ENCODE data around the gene ASB12.

DNA sequence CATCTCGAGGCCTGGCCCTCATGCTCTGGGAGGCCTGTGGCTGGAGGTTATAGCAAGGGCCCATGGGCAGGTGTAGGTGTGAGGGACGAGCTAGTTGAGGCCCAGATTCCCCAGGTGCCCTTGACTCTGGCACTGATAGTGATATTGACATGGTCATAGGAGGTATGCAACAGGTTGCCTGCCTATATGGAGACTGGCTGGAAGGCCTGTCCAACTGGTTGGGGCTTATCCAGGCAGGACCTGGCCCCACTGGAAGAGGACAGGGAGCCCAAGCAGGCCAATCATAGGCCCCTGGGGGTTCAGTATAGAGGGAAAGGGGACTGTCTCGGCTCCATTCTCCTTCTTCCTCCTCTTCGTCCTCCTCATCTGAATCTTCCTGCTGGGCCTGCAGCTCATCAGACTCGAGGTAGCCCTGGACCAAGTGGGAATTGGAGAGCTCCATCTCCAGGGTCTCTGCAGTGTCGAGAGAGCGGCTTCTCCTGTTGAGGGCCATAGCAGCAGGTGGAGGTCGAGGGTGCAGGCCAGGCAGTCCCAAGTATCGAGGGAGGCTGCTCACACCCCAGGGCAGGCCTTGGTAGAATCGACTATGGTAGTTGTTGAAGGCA, 40.2 kb downstream of the ASB12 start:
- TF ChIP-seq POLR2AphosphoS5 (IDR thresholded peaks at IDR 0.05; ENCODE audit: insufficient read depth, low read depth, low read length) (no peak), EZH2 (IDR thresholded peaks at IDR 0.05; ENCODE audit: borderline replicate concordance, low read depth, low read length, severe bottlenecking) (no peak), POLR2A (IDR thresholded peaks at IDR 0.05; ENCODE audit: low read depth, low read length) (no peak), MYC (IDR thresholded peaks at IDR 0.05; ENCODE audit: low read depth, low read length) (no peak), JUN (IDR thresholded peaks at IDR 0.05; ENCODE audit: borderline replicate concordance, insufficient read depth, insufficient read length, low read depth) (no peak), GATA2 (IDR thresholded peaks at IDR 0.05; ENCODE audit: insufficient read depth, insufficient read length, low read depth, low read length) (no peak), FOS (IDR thresholded peaks at IDR 0.05; ENCODE audit: borderline replicate concordance, insufficient read depth, low read length) (no peak)
- TF ChIP-seq, protein P1, sequence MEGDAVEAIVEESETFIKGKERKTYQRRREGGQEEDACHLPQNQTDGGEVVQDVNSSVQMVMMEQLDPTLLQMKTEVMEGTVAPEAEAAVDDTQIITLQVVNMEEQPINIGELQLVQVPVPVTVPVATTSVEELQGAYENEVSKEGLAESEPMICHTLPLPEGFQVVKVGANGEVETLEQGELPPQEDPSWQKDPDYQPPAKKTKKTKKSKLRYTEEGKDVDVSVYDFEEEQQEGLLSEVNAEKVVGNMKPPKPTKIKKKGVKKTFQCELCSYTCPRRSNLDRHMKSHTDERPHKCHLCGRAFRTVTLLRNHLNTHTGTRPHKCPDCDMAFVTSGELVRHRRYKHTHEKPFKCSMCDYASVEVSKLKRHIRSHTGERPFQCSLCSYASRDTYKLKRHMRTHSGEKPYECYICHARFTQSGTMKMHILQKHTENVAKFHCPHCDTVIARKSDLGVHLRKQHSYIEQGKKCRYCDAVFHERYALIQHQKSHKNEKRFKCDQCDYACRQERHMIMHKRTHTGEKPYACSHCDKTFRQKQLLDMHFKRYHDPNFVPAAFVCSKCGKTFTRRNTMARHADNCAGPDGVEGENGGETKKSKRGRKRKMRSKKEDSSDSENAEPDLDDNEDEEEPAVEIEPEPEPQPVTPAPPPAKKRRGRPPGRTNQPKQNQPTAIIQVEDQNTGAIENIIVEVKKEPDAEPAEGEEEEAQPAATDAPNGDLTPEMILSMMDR (IDR thresholded peaks at IDR 0.05; ENCODE audit: extremely low read depth in 1 of 2, insufficient read depth in 1 of 2, low read depth in 1 of 2, low read length in 2 of 2): no peak
- TF ChIP-seq, protein P2, sequence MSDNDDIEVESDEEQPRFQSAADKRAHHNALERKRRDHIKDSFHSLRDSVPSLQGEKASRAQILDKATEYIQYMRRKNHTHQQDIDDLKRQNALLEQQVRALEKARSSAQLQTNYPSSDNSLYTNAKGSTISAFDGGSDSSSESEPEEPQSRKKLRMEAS (IDR thresholded peaks at IDR 0.05; ENCODE audit: insufficient read depth, insufficient read length): no peak
